Mononuclear cell (primary cell): ENCODE data around the gene CENPP. TPM values are rescaled to one million over a fixed set of nuclear protein-coding genes. Genes with fewer than 3 reads are reported as not detected.
"Not testable (repeated sequence)": the region's sequence is repeated elsewhere in the genome, so short reads cannot be mapped to it uniquely, and the experiment has no call there.

Source experiments
- H3K27me3 ChIP-seq: 2 replicates; pipeline ENCODE4 v1.6.0; 2011; ENCODE audit warnings: low read length, control low read depth; ENCODE audit not compliant: insufficient read depth
- H3K4me1 ChIP-seq: 2 replicates; pipeline ENCODE4 v1.5.1; 2011; ENCODE audit warnings: mild to moderate bottlenecking, low read length, control low read depth; ENCODE audit not compliant: insufficient read depth
- H3K4me3 ChIP-seq: 2 replicates; pipeline ENCODE4 v1.5.1; 2011; ENCODE audit warnings: mild to moderate bottlenecking, low read length, moderate library complexity
- H3K9me3 ChIP-seq: 2 replicates; pipeline ENCODE4 v1.5.1; 2011; ENCODE audit warnings: low read depth, mild to moderate bottlenecking, control low read depth, low read length
- total RNA-seq: library from RNA; depleted of rRNA; stranded (reverse); fragments of >200 nt; gene quantifications from one replicate; pipeline ENCODE4 v1.2.3, GENCODE V29; 2012

CENPP gene
- total RNA-seq, 1 donor = 12.5 TPM

GRCh38 chr9:92612292-92612691 lies 286.5 kb downstream of the CENPP start:
- no peaks in the 10 kb centered on the region for H3K4me1 ChIP-seq

GRCh38 chr9:92612816-92613215 lies 287.1 kb downstream of the CENPP start:
- Histone ChIP-seq H3K4me3 (no peak overlapping the region), H3K9me3 (no peaks in the 10 kb centered on the region), H3K4me1 (no peaks in the 10 kb centered on the region), H3K27me3 (no peaks in the 10 kb centered on the region)

More at GRCh38 chr9:92612292-92612691, 286.5 kb downstream of the CENPP start:
- Histone ChIP-seq H3K27me3 (no peaks in the 10 kb centered on the region), H3K9me3 (no peaks in the 10 kb centered on the region), H3K4me3 (no peak overlapping the region)

- Histone ChIP-seq H3K4me1 (no peaks in the 10 kb centered on the region), H3K9me3 (no peaks in the 10 kb centered on the region), H3K4me3 (no peak overlapping the region), H3K27me3 (no peaks in the 10 kb centered on the region)
These were observed 287.7 kb downstream of the CENPP start for GRCh38 chr9:92613268-92614122.

GRCh38 chr9:92614123-92614510 lies 288.4 kb downstream of the CENPP start:
- Histone ChIP-seq H3K27me3 (no peaks in the 10 kb centered on the region), H3K9me3 (no peaks in the 10 kb centered on the region), H3K4me1 (no peaks in the 10 kb centered on the region), H3K4me3 (no peak overlapping the region)

- no peaks in the 10 kb centered on the region for H3K4me1 ChIP-seq
- H3K4me3 ChIP-seq = no peak overlapping the region
- no peaks in the 10 kb centered on the region for H3K9me3 ChIP-seq
- no peaks in the 10 kb centered on the region for H3K27me3 ChIP-seq
These were observed 289.2 kb downstream of the CENPP start for GRCh38 chr9:92614763-92615461.

- Histone ChIP-seq H3K9me3 (no peaks in the 10 kb centered on the region), H3K4me1 (no peaks in the 10 kb centered on the region), H3K27me3 (no peaks in the 10 kb centered on the region), H3K4me3 (no peak overlapping the region)
These were observed 290.0 kb downstream of the CENPP start for GRCh38 chr9:92615790-92616189.

- Histone ChIP-seq H3K4me3 (no peak overlapping the region), H3K4me1 (no peaks in the 10 kb centered on the region), H3K9me3 (no peaks in the 10 kb centered on the region), H3K27me3 (no peaks in the 10 kb centered on the region)
These were observed 290.5 kb downstream of the CENPP start for GRCh38 chr9:92616199-92616641.

- no peak overlapping the region for H3K4me3 ChIP-seq
- no peaks in the 10 kb centered on the region for H3K27me3 ChIP-seq
- H3K4me1 ChIP-seq = no peaks in the 10 kb centered on the region
- H3K9me3 ChIP-seq = no peaks in the 10 kb centered on the region
These were observed 290.9 kb downstream of the CENPP start for GRCh38 chr9:92616655-92617111.

GRCh38 chr9:92617195-92617813 lies 291.6 kb downstream of the CENPP start:
- H3K4me1 ChIP-seq = no peaks in the 10 kb centered on the region
- H3K27me3 ChIP-seq = no peaks in the 10 kb centered on the region
- no peak overlapping the region for H3K4me3 ChIP-seq
- no peaks in the 10 kb centered on the region for H3K9me3 ChIP-seq

- Histone ChIP-seq H3K27me3 (no peaks in the 10 kb centered on the region), H3K4me3 (no peak overlapping the region), H3K9me3 (no peaks in the 10 kb centered on the region), H3K4me1 (no peaks in the 10 kb centered on the region)
These were observed 292.3 kb downstream of the CENPP start for GRCh38 chr9:92617951-92618510.

GRCh38 chr9:92618633-92619225 lies 293.0 kb downstream of the CENPP start:
- no peaks in the 10 kb centered on the region for H3K9me3 ChIP-seq
- no peaks in the 10 kb centered on the region for H3K27me3 ChIP-seq
- no peak overlapping the region for H3K4me3 ChIP-seq
- no peaks in the 10 kb centered on the region for H3K4me1 ChIP-seq

GRCh38 chr9:92619601-92620300 lies 294.0 kb downstream of the CENPP start:
- no peaks in the 10 kb centered on the region for H3K27me3 ChIP-seq
- H3K4me1 ChIP-seq = no peaks in the 10 kb centered on the region
- no peaks in the 10 kb centered on the region for H3K9me3 ChIP-seq
- no peak overlapping the region for H3K4me3 ChIP-seq

- H3K27me3 ChIP-seq = no peaks in the 10 kb centered on the region
- no peaks in the 10 kb centered on the region for H3K9me3 ChIP-seq
- no peaks in the 10 kb centered on the region for H3K4me1 ChIP-seq
- H3K4me3 ChIP-seq = no peak overlapping the region
These were observed 295.1 kb downstream of the CENPP start for GRCh38 chr9:92620845-92621244.

- H3K4me1 ChIP-seq, H3K27me3 ChIP-seq, H3K4me3 ChIP-seq, H3K9me3 ChIP-seq: not testable (repeated sequence)
These were observed 298.2 kb downstream of the CENPP start for GRCh38 chr9:92623936-92624335.
